KMS-11 (cell line): Measurements from ENCODE around the gene MCOLN1.

Experiments
- H2AFZ ChIP-seq: fragments of 200-600 bp; sonication (generic); 2 replicates; pipeline ENCODE4 v1.6.1; 2016; ENCODE audit warnings: antibody characterized with exemption, mixed run types, low read depth
- H3K27ac ChIP-seq: fragments of 200-600 bp; sonication (generic); 2 replicates; pipeline ENCODE4 v1.6.1; 2016; ENCODE audit warnings: mild to moderate bottlenecking, mixed run types
- H3K27me3 ChIP-seq: fragments of 200-600 bp; sonication (generic); 2 replicates; pipeline ENCODE4 v1.6.1; 2017; ENCODE audit warnings: mild to moderate bottlenecking, low read depth, mixed run types, moderate library complexity; ENCODE audit not compliant: insufficient read depth
- H3K36me3 ChIP-seq: fragments of 200-600 bp; sonication (generic); 2 replicates; pipeline ENCODE4 v1.6.1; 2017; ENCODE audit warnings: mild to moderate bottlenecking, mixed run types; ENCODE audit not compliant: insufficient read depth
- H3K4me1 ChIP-seq: fragments of 200-600 bp; sonication (generic); 2 replicates; pipeline ENCODE4 v1.6.1; 2016; ENCODE audit warnings: mild to moderate bottlenecking, low read depth, mixed run types; ENCODE audit not compliant: poor library complexity, severe bottlenecking
- H3K4me2 ChIP-seq: fragments of 200-600 bp; sonication (generic); 2 replicates; pipeline ENCODE4 v1.7.0; 2016; ENCODE audit warnings: mild to moderate bottlenecking, mixed run types
- H3K4me3 ChIP-seq: fragments of 200-600 bp; sonication (generic); IDR thresholded peaks from 2 replicates; pipeline ENCODE4 v1.6.1; 2017; ENCODE audit warnings: low read depth, low read length, mixed read lengths; ENCODE audit not compliant: insufficient read depth
- H3K79me2 ChIP-seq: fragments of 200-600 bp; sonication (generic); 2 replicates; pipeline ENCODE4 v1.6.1; 2016; ENCODE audit warnings: low read depth, mixed run types; ENCODE audit not compliant: insufficient read depth
- H3K9ac ChIP-seq: fragments of 200-600 bp; sonication (generic); 2 replicates; pipeline ENCODE4 v1.6.1; 2016; ENCODE audit warnings: mild to moderate bottlenecking, mixed run types
- H4K20me1 ChIP-seq: fragments of 200-600 bp; sonication (generic); 2 replicates; pipeline ENCODE4 v1.6.1; 2016; ENCODE audit warnings: mild to moderate bottlenecking, mixed run types; ENCODE audit not compliant: insufficient read depth
- CTCF ChIP-seq: fragments of 200-600 bp; sonication (generic); conservative IDR thresholded peaks from 2 replicates; pipeline ENCODE4 v1.6.1; 2017; ENCODE audit warnings: low read depth, mild to moderate bottlenecking, antibody characterized with exemption, low read length, moderate library complexity, mixed read lengths

Gene MCOLN1

GRCh38 chr19:7528192-7528519 is 5.7 kb downstream of the MCOLN1 start:
- H3K36me3 ChIP-seq: no peaks in the 10 kb centered on the region
- no peak for TF ChIP-seq CTCF
- H4K20me1 ChIP-seq: no peaks in the 10 kb centered on the region
- H3K27ac ChIP-seq: no peak overlapping the region
- no peak overlapping the region for H2AFZ ChIP-seq
- H3K27me3 ChIP-seq: no peaks in the 10 kb centered on the region
- no peak overlapping the region for H3K9ac ChIP-seq
- H3K4me1 ChIP-seq: peaks cover 4% of the 10 kb centered on the region
- no peak overlapping the region for H3K4me2 ChIP-seq
- H3K4me3 ChIP-seq: no peak overlapping the region
- peaks cover 2% of the 10 kb centered on the region; the same call in 1 of the 2 replicates for H3K79me2 ChIP-seq

- H2AFZ ChIP-seq: no peak overlapping the region
- TF ChIP-seq CTCF: no peak
- H3K36me3 ChIP-seq: no peaks in the 10 kb centered on the region
- H3K4me2 ChIP-seq: no peak overlapping the region
- H3K4me3 ChIP-seq: no peak overlapping the region
- no peaks in the 10 kb centered on the region for H4K20me1 ChIP-seq
- no peaks in the 10 kb centered on the region for H3K27me3 ChIP-seq
- no peak overlapping the region for H3K27ac ChIP-seq
- no peaks in the 10 kb centered on the region for H3K4me1 ChIP-seq
- no peaks in the 10 kb centered on the region for H3K79me2 ChIP-seq
- H3K9ac ChIP-seq: no peak overlapping the region
Measured at GRCh38 chr19:7528522-7529245, 6.3 kb downstream of the MCOLN1 start.

GRCh38 chr19:7529246-7529600 is 6.8 kb downstream of the MCOLN1 start:
- Histone ChIP-seq H3K4me3 (no peak overlapping the region), H3K79me2 (no peaks in the 10 kb centered on the region), H3K9ac (no peak overlapping the region), H3K4me1 (no peaks in the 10 kb centered on the region), H3K27ac (no peak overlapping the region), H3K27me3 (no peaks in the 10 kb centered on the region), H4K20me1 (no peaks in the 10 kb centered on the region), H3K4me2 (no peak overlapping the region), H3K36me3 (no peaks in the 10 kb centered on the region), H2AFZ (no peak overlapping the region)
- no peak for TF ChIP-seq CTCF

GRCh38 chr19:7529610-7530490 is 7.4 kb downstream of the MCOLN1 start:
- no peaks in the 10 kb centered on the region for H3K27me3 ChIP-seq
- no peak overlapping the region for H2AFZ ChIP-seq
- H3K4me2 ChIP-seq: no peak overlapping the region
- H3K79me2 ChIP-seq: no peaks in the 10 kb centered on the region
- TF ChIP-seq CTCF: no peak
- H3K4me3 ChIP-seq: no peak overlapping the region
- H4K20me1 ChIP-seq: no peaks in the 10 kb centered on the region
- no peaks in the 10 kb centered on the region for H3K4me1 ChIP-seq
- no peak overlapping the region for H3K27ac ChIP-seq
- H3K9ac ChIP-seq: no peak overlapping the region
- no peaks in the 10 kb centered on the region for H3K36me3 ChIP-seq
